Heart left ventricle (tissue), 16 donors: ENCODE results near the gene ACADVL. TPM values are rescaled to one million over a fixed set of nuclear protein-coding genes. Genes with fewer than 3 reads are reported as not detected.

Experiments
- ATAC-seq, 4 donors: fragments of 200-7000 bp; cut with Tn5 transposase; one replicate each; pipeline ENCODE4 v1.9.1; 2020 to 2022; ENCODE audit warnings: moderate library complexity in 4 of 4, mild to moderate bottlenecking in 3 of 4, moderate number of reproducible peaks in 1 of 4
- DNase-seq, 5 donors: peaks; one replicate each; pipeline ENCODE4 v3.0.0-alpha.2; 2020
- H3K27ac ChIP-seq, 12 donors: fragments of 200-600 bp; sonication (generic) in 4 of 12; one replicate each; pipeline versions ENCODE4 v1.5.0 to v1.8.0; 2016 to 2022; ENCODE audit warnings: mild to moderate bottlenecking in 2 of 12
- H3K27me3 ChIP-seq, 9 donors: fragments of 200-600 bp; sonication (generic) in 2 of 9; one replicate each; pipeline versions ENCODE4 v1.5.1 to v1.8.0; 2016 to 2022; ENCODE audit warnings: mild to moderate bottlenecking in 3 of 9
- H3K36me3 ChIP-seq, 9 donors: fragments of 200-600 bp; sonication (generic) in 2 of 9; one replicate each; pipeline versions ENCODE4 v1.5.0 to v1.8.0; 2018 to 2022; ENCODE audit warnings: mild to moderate bottlenecking in 2 of 9
- H3K4me1 ChIP-seq, 12 donors: fragments of 200-600 bp; sonication (generic) in 4 of 12; one replicate each; pipeline versions ENCODE4 v1.5.0 to v1.8.0; 2016 to 2022; ENCODE audit warnings: mild to moderate bottlenecking in 3 of 12
- H3K4me3 ChIP-seq, 12 donors: fragments of 200-600 bp; sonication (generic) in 4 of 12; one replicate each; pipeline versions ENCODE4 v1.5.0 to v1.8.0; 2017 to 2022; ENCODE audit warnings: mild to moderate bottlenecking in 9 of 12, moderate library complexity in 4 of 12
- H3K9me3 ChIP-seq, 12 donors: fragments of 200-600 bp; sonication (generic) in 4 of 12; one replicate each; pipeline versions ENCODE4 v1.5.0 to v1.8.0; 2016 to 2022; ENCODE audit warnings: mild to moderate bottlenecking in 1 of 12
- POLR2A ChIP-seq, 2 donors: fragments of 450-650 bp; IDR thresholded peaks; one replicate each; pipeline ENCODE4 v1.6.1; 2017; ENCODE audit warnings: antibody characterized with exemption in 2 of 2, mild to moderate bottlenecking in 2 of 2, moderate library complexity in 2 of 2
- WGBS, 4 donors: extraction: QIAGEN DNeasy Blood & Tissue Kit in 2 of 4; methylation state at CpG; one replicate each; pipeline versions ENCODE4 v1.1.5 to v1.1.7; 2013 to 2018; 5-methylcytosine and 5-hydroxymethylcytosine counted together
- intact Hi-C, 10 donors: fragments of 100-400 bp; cut with DNase I; formaldehyde crosslinking; loops; one replicate each; pipeline versions ENCODE4 v1.11.1 to v1.14.2; 2022
- polyA plus RNA-seq, 2 donors: library from polyadenylated mRNA; stranded (reverse); fragments of 200-250 nt; gene quantifications; one replicate each; pipeline ENCODE4 v1.2.3, GENCODE V29; 2013
- total RNA-seq, 9 donors: library from RNA; depleted of rRNA in 2 of 9; stranded (reverse); fragments of >200 nt in 2 of 9; fragmentation: NEBNext Ultra II Directional in 3 of 9; extraction: Animal tissue kit (Norgen Biotek cat#: 25700) in 3 of 9; gene quantifications; one replicate each; pipeline versions ENCODE4 v1.1.0 to v1.2.4, GENCODE V29; 2016 to 2023
- TF ChIP-seq, protein P1 (sequence below), 12 donors: fragments of 200-600 bp; sonication (generic) in 4 of 12; IDR thresholded peaks; one replicate each; pipeline versions ENCODE4 v1.5.0 to v1.8.0; 2018 to 2022; ENCODE audit warnings: antibody characterized with exemption in 12 of 12, mild to moderate bottlenecking in 5 of 12
- donor health status: ischemic (EF 13 %, LVEDD 7.1; RV severe dilation, severe dysfunction).
- donor health status: healthy with polysubstance abuse.
- donor health status: DM: no; HTN: yes; CAD: no.
- donor health status: DM: no; HTN: no; CAD: no.
- donor health status: ischemic (EF 25% LVEDD 6.9; RV normal size, moderate dysfunction).
- donor health status: ischemic (EF 25% LVEDD 5.7; RV mildly dilated, moderate dysfunction).
- donor health status: healthy.
- donor health status: DM: yes; HTN: yes; CAD: no.
- donor health status: ischemic (EF 35%, LVEDD 5.7; RV mildly dilated, moderate dysfunction).
- donor health status: nonischemic (EF 11% LVEDD 7.7; RV severe dilation, severe dysfunction).
- donor health status: DM: yes; HTN: yes; CAD: no.
- donor health status: PGD.
- donor health status: ischemic (EF 29% LVEDD 5.4; RV normal size, mild dysfunction).
- donor health status: nonischemic (EF 23%, LVEDD 6.1; RV moderate dilation, normal function).

ACADVL gene
- total and polyA plus RNA-seq, 11 donors = 601 to 2,758 (median 1,385) TPM

DNA sequence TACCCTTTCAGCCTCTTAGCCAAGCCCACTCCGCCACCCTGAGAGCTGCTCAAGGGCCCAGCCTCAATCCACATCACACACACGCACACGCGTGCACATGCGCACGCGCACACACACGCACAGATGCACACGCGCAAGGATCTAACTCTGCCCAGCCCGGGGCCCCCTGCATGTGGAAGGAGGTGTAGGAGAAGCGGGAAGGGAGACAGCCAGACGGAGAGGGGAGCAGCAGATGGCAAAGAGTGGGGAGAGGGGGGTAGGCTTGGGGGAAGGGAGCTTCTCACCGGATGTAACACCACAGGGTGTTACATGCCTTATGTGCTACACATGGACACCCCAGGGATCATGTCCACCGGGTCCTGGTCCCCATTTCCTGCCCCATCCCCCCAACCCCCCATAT, 15.4 kb upstream of the ACADVL start:
- peaks cover 0 to 21% (median 5%) of the 10 kb centered on the region in 12 donors for H3K4me1 ChIP-seq
- peak in 1 of 5 donors; percentile 11 for DNase-seq
- peak overlapping the region in 11 of 12 donors; percentile 34 to 79 (median 55) for H3K4me3 ChIP-seq
- no peaks in the 10 kb centered on the region for H3K9me3 ChIP-seq
- no peaks in the 10 kb centered on the region for H3K27me3 ChIP-seq
- intact Hi-C loops = no loop called here
- WGBS, 4 donors = 74 to 79% (median 75%) methylated on average over 15 of the region's 15 CpGs
- peak overlapping the region in 8 of 12 donors; percentile 52 to 81 (median 68) for H3K27ac ChIP-seq
- no peak for TF ChIP-seq POLR2A (IDR thresholded peaks at IDR 0.05)
- TF ChIP-seq, protein P1, sequence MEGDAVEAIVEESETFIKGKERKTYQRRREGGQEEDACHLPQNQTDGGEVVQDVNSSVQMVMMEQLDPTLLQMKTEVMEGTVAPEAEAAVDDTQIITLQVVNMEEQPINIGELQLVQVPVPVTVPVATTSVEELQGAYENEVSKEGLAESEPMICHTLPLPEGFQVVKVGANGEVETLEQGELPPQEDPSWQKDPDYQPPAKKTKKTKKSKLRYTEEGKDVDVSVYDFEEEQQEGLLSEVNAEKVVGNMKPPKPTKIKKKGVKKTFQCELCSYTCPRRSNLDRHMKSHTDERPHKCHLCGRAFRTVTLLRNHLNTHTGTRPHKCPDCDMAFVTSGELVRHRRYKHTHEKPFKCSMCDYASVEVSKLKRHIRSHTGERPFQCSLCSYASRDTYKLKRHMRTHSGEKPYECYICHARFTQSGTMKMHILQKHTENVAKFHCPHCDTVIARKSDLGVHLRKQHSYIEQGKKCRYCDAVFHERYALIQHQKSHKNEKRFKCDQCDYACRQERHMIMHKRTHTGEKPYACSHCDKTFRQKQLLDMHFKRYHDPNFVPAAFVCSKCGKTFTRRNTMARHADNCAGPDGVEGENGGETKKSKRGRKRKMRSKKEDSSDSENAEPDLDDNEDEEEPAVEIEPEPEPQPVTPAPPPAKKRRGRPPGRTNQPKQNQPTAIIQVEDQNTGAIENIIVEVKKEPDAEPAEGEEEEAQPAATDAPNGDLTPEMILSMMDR (IDR thresholded peaks at IDR 0.05) = no peak
- H3K36me3 ChIP-seq = peaks cover 0 to 32% (median 25%) of the 10 kb centered on the region in 9 donors
- peak in 2 of 4 donors; percentile 1 for ATAC-seq

DNA sequence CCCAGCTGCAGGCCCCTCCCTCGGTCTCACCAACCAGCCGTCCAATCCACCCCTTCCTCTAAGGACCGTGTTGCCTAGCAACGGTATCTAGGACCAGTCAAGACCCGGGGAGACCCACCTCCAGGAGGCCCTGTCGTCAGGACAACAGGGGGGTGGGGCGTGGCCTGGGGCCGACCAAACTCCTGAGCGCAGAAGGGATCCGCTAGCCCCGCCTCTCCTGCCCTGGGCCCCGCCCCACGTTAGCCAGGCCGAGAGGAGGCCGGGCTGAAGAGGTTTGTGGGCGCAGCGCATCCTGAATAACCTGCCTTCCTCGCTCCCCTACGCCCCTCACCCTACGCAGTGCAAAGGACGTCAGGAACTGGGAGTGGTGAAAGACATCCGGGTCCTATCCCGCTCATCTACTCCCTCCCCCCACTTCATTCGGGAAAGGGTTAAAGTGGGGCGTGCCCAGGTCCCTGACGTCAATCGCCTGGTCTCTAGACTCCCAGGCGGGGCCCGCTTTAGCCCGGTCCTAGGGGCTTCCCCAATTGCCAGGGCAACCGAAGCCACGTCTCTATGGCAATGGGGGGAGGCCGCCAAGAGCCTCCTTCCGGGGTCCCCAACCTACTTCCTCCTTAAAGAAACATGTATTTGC, 14.8 kb upstream of the ACADVL start:
- H3K27me3 ChIP-seq = no peaks in the 10 kb centered on the region
- intact Hi-C loops = no loop called here
- peak; percentile 86 to 93 (median 90) for ATAC-seq
- H3K27ac ChIP-seq = peak overlapping the region in 11 of 12 donors; percentile 45 to 81 (median 62)
- H3K9me3 ChIP-seq = no peaks in the 10 kb centered on the region
- peak; percentile 88 to 92 (median 89) for DNase-seq
- TF ChIP-seq POLR2A (IDR thresholded peaks at IDR 0.05) = no peak
- TF ChIP-seq, protein P1 (IDR thresholded peaks at IDR 0.05) = no peak
- peaks cover 0 to 21% (median 5%) of the 10 kb centered on the region in 12 donors for H3K4me1 ChIP-seq
- H3K4me3 ChIP-seq = peak overlapping the region; percentile 19 to 79 (median 54)
- WGBS, 4 donors = 0 to 1% (median 0%) methylated on average over 32 to 34 of the region's 34 CpGs
- peaks cover 0 to 32% (median 25%) of the 10 kb centered on the region in 9 donors for H3K36me3 ChIP-seq

DNA sequence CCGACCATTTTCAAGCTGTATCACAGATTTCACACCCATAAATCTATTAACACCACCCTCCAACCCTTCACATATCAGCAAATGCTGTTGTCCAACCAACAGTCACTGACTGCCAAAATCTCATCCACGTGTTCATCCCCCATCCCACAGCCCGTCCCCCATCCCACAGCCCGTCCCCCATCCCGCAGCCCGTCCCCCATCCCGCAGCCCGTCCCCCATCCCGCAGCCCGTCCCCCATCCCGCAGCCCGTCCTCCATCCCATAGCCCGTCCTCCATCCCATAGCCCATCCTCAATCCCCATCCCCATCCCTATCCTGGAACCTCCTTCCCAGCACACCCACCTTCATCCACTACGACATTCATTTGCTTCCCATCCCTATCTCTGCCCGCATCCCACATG, 14.2 kb upstream of the ACADVL start:
- 44 to 53% (median 51%) methylated on average over 15 of the region's 15 CpGs for WGBS, 4 donors

More for the DNA sequence above, 14.2 kb upstream of the ACADVL start:
- Histone ChIP-seq H3K27ac (peak overlapping the region in 11 of 12 donors; percentile 45 to 81 (median 62)), H3K9me3 (no peaks in the 10 kb centered on the region), H3K27me3 (no peaks in the 10 kb centered on the region), H3K36me3 (peaks cover 0 to 32% (median 22%) of the 10 kb centered on the region in 9 donors), H3K4me1 (peaks cover 0 to 21% (median 5%) of the 10 kb centered on the region in 12 donors), H3K4me3 (peak overlapping the region; percentile 19 to 79 (median 54))
- TF ChIP-seq POLR2A (IDR thresholded peaks at IDR 0.05) = no peak
- TF ChIP-seq, protein P1 (IDR thresholded peaks at IDR 0.05) = no peak
- intact Hi-C loops = no loop called here
- DNase-seq (no peak), ATAC-seq (no peak)
